Nephron (organoid): Measurements from ENCODE around the gene ANKH.

Experiments
- H3K27ac Mint-ChIP-seq, 3 experiments: 2 replicates each; pipeline ENCODE4 v1.8.0; 2020; ENCODE audit warnings: mixed read lengths in 3 of 3, mild to moderate bottlenecking in 2 of 3, moderate library complexity in 1 of 3
- H3K27me3 Mint-ChIP-seq: 2 replicates; pipeline ENCODE4 v1.8.0; 2021; ENCODE audit warnings: low read depth, mild to moderate bottlenecking, moderate library complexity, mixed read lengths
- H3K36me3 Mint-ChIP-seq: 2 replicates; pipeline ENCODE4 v1.8.0; 2020; ENCODE audit warnings: low read depth, mixed read lengths
- H3K4me1 Mint-ChIP-seq: 2 replicates; pipeline ENCODE4 v1.8.0; 2020; ENCODE audit warnings: mixed read lengths
- H3K4me3 Mint-ChIP-seq, 3 experiments: 2 replicates each; pipeline ENCODE4 v1.8.0; 2020; ENCODE audit warnings: mild to moderate bottlenecking in 3 of 3, mixed read lengths in 3 of 3, moderate library complexity in 2 of 3
- H3K9me3 Mint-ChIP-seq: 2 replicates; pipeline ENCODE4 v1.8.0; 2020; ENCODE audit warnings: mixed read lengths
- TF ChIP-seq, protein P1 (sequence below), 3 experiments: fragments of 200-600 bp; sonication (generic); IDR thresholded peaks; one replicate each; pipeline ENCODE4 v1.5.0; 2021; ENCODE audit warnings: antibody characterized with exemption in 3 of 3; ENCODE audit not compliant: unreplicated experiment in 3 of 3

The ANKH gene

DNA sequence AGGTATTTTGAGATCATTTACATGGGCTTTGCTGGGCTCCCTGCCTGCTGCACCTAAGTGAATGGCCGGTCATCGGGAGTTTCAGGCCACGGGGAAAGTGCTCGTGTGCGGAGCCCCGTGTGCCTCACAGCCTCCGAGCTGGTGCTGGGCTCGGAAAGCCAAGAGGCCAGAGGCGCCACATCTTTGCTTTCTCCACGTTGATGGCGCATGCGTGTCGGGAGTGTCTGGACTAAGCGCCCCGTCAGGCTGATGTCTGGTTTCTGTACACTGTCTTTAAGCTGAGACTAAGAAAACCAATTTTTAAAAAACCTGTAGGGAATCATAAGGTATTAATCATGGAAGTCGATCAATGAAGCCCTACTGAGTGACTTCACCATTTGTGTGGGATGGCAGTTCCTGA, 137.9 kb downstream of the ANKH start:
- H3K27ac Mint-ChIP-seq: no peak overlapping the region
- TF ChIP-seq, protein P1, sequence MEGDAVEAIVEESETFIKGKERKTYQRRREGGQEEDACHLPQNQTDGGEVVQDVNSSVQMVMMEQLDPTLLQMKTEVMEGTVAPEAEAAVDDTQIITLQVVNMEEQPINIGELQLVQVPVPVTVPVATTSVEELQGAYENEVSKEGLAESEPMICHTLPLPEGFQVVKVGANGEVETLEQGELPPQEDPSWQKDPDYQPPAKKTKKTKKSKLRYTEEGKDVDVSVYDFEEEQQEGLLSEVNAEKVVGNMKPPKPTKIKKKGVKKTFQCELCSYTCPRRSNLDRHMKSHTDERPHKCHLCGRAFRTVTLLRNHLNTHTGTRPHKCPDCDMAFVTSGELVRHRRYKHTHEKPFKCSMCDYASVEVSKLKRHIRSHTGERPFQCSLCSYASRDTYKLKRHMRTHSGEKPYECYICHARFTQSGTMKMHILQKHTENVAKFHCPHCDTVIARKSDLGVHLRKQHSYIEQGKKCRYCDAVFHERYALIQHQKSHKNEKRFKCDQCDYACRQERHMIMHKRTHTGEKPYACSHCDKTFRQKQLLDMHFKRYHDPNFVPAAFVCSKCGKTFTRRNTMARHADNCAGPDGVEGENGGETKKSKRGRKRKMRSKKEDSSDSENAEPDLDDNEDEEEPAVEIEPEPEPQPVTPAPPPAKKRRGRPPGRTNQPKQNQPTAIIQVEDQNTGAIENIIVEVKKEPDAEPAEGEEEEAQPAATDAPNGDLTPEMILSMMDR (IDR thresholded peaks at IDR 0.05; ENCODE audit: unreplicated experiment in 3 of 3): no peak
- H3K4me1 Mint-ChIP-seq: no peaks in the 10 kb centered on the region
- peaks cover 13% of the 10 kb centered on the region for H3K36me3 Mint-ChIP-seq
- H3K9me3 Mint-ChIP-seq: no peaks in the 10 kb centered on the region
- peaks cover 4% of the 10 kb centered on the region for H3K27me3 Mint-ChIP-seq
- H3K4me3 Mint-ChIP-seq: no peak overlapping the region

GRCh38 chr5:14732991-14733390, 138.6 kb downstream of the ANKH start:
- Mint-ChIP-seq H3K27ac (no peak overlapping the region), H3K27me3 (peaks cover 4% of the 10 kb centered on the region), H3K36me3 (peaks cover 13% of the 10 kb centered on the region), H3K9me3 (no peaks in the 10 kb centered on the region), H3K4me3 (no peak overlapping the region), H3K4me1 (peaks cover under 1% of the 10 kb centered on the region)
- TF ChIP-seq, protein P1 (IDR thresholded peaks at IDR 0.05; ENCODE audit: unreplicated experiment in 3 of 3): no peak

- Mint-ChIP-seq H3K4me3 (no peak overlapping the region), H3K9me3 (no peaks in the 10 kb centered on the region), H3K27ac (no peak overlapping the region), H3K4me1 (peaks cover 12% of the 10 kb centered on the region), H3K27me3 (peaks cover 4% of the 10 kb centered on the region), H3K36me3 (peaks cover 9% of the 10 kb centered on the region)
- TF ChIP-seq, protein P1 (IDR thresholded peaks at IDR 0.05; ENCODE audit: unreplicated experiment in 3 of 3): no peak
Observed at GRCh38 chr5:14730881-14731280, 140.7 kb downstream of the ANKH start.

DNA sequence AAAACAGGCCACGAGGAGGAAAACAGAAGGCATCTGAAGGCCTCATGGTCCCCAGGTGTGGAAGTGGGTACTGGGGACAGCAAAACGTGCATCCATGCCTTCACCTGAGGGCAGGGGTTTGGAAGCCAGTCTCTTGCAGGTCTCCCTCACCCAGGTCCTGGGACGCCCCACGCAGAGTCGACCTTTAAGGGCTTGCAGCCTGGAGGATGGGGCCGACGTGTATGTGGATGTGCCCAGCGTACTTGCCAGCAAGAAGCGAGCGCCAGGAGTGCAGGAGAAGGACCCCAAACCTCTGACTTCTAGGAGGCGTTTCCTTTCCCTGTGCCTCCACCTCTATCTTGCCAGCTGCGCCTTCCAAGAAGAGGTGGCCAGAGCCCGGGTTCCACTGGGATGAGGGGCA, 141.1 kb downstream of the ANKH start:
- Mint-ChIP-seq H3K27ac (no peak overlapping the region), H3K36me3 (peaks cover 9% of the 10 kb centered on the region), H3K4me3 (no peak overlapping the region), H3K27me3 (peaks cover 4% of the 10 kb centered on the region), H3K4me1 (peaks cover 12% of the 10 kb centered on the region), H3K9me3 (no peaks in the 10 kb centered on the region)
- TF ChIP-seq, protein P1 (IDR thresholded peaks at IDR 0.05; ENCODE audit: unreplicated experiment in 3 of 3): no peak

DNA sequence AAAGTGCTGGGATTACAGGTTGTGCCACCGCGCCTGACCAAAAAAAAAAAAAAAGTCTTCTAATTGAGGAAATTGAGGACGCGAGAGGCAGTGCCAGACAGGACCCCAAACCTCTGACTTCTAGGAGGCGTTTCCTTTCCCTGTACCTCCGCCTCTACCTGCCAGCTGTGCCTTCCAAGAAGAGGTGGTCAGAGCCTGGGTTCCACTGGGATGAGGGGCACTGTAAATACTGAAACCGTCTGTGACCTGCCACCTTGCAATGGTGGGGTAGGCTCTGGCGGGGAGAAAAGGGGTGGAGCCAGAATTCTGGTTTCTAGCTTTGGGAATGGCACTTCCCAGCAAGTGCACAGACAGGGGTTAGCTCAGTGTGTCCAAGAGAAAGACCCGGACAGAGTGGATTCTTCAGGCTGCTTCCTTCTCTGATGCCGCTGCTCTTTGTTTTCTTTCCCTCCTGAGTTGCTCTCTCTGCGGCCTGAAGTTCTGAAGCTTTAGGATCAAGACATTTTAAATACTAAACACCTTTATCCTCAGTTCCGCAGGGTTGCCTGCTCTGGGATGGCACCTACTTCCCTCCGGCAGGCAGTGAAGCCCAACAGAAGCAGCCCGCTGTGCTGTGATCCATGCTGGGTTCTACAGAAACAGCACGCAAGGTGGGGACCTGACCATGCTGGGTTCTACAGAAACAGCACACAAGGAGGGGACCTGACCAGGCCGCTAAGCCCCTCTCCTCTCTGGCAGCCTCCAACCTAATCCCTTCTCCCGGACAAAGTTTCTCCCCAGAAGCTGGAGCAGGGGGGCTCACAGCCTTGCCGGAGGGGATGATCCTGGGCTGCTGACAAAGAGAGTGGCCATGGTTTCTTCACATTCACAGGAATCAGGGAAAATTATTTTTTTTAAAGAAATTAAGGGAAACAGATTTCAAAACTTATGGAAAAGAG, 141.9 kb downstream of the ANKH start:
- H3K27me3 Mint-ChIP-seq: peaks cover 4% of the 10 kb centered on the region
- H3K9me3 Mint-ChIP-seq: no peaks in the 10 kb centered on the region
- peaks cover 12% of the 10 kb centered on the region for H3K4me1 Mint-ChIP-seq
- H3K27ac Mint-ChIP-seq: no peak overlapping the region
- TF ChIP-seq, protein P1 (IDR thresholded peaks at IDR 0.05; ENCODE audit: unreplicated experiment in 3 of 3): no peak
- H3K36me3 Mint-ChIP-seq: peaks cover 9% of the 10 kb centered on the region
- H3K4me3 Mint-ChIP-seq: no peak overlapping the region
